Adipocyte (in vitro differentiated cells): ENCODE measurements around the gene PFKM.
A peak's percentile ranks its signal among the peaks of the same experiment; 100 is the strongest.

Experiments
- DNase-seq: peaks from one replicate; pipeline ENCODE4 v3.0.0-alpha.2; 2015; ENCODE audit warnings: low read depth
- H3K27me3 ChIP-seq: replicated peaks from 2 replicates; pipeline ENCODE4 v1.7.0; 2013; ENCODE audit warnings: mild to moderate bottlenecking, low read length, moderate library complexity; ENCODE audit not compliant: control insufficient read depth, insufficient read depth
- H3K36me3 ChIP-seq: 2 replicates; pipeline ENCODE4 v1.7.0; 2013; ENCODE audit warnings: low read length, mild to moderate bottlenecking, moderate library complexity; ENCODE audit not compliant: control insufficient read depth, insufficient read depth, severe bottlenecking
- H3K4me1 ChIP-seq: 2 replicates; pipeline ENCODE4 v1.7.0; 2013; ENCODE audit warnings: mild to moderate bottlenecking, low read length, moderate library complexity; ENCODE audit not compliant: control insufficient read depth, insufficient read depth
- H3K4me3 ChIP-seq: 2 replicates; pipeline ENCODE4 v1.7.0; 2013; ENCODE audit warnings: mild to moderate bottlenecking, low read length, moderate library complexity
- H3K9ac ChIP-seq: 2 replicates; pipeline ENCODE4 v1.7.0; 2013; ENCODE audit warnings: mild to moderate bottlenecking, low read length, moderate library complexity
- H3K9me3 ChIP-seq: 2 replicates; pipeline ENCODE4 v1.7.0; 2013; ENCODE audit warnings: mild to moderate bottlenecking, low read length, moderate library complexity; ENCODE audit not compliant: control insufficient read depth

PFKM gene

DNA sequence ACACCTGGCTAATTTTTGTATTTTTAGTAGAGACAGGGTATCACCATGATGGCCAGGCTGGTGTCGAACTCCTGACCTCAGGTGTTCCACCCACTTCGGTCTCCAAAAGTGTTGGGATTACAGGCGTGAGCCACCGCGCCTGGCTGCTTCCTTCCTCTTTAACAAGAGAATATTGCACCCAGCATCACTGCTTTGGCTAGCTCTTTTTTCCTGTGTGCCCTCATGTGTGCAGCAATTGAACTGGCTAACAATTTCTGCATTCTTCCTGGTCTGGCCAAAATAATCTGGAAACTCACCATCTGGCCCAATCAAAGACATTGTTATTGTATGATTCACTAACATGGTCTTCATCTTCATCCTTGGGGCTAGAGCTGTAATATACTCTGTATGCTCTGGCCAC lies 40.9 kb downstream of the PFKM start:
- DNase-seq = no peak
- Histone ChIP-seq H3K9me3 (no peaks in the 10 kb centered on the region), H3K9ac (no peak overlapping the region), H3K27me3 (peaks cover 5% of the 10 kb centered on the region), H3K36me3 (no peaks in the 10 kb centered on the region), H3K4me3 (no peak overlapping the region), H3K4me1 (peaks cover 34% of the 10 kb centered on the region)

DNA sequence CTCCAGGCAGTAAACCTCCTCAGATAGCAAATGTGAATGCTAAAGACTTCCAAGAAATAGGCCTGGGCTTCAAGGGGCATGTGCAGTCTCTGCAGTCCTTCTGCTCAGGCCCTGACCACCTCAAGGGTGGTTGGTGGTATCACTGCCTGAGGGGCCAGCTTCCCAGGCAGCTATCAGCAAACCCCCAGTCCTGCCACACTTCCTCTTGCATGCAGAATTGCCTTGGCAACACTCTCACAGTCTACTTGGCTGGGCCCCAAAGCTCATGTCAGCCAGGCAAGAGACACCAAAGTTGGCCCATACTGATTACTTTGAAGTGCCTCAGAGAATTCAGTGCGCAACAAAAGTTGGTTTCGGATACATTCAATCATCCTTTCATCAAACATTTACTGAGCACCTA lies 41.6 kb downstream of the PFKM start:
- DNase-seq = no peak
- Histone ChIP-seq H3K9ac (no peak overlapping the region), H3K4me1 (peaks cover 34% of the 10 kb centered on the region), H3K4me3 (no peak overlapping the region), H3K9me3 (no peaks in the 10 kb centered on the region), H3K36me3 (no peaks in the 10 kb centered on the region), H3K27me3 (peaks cover 5% of the 10 kb centered on the region)

DNA sequence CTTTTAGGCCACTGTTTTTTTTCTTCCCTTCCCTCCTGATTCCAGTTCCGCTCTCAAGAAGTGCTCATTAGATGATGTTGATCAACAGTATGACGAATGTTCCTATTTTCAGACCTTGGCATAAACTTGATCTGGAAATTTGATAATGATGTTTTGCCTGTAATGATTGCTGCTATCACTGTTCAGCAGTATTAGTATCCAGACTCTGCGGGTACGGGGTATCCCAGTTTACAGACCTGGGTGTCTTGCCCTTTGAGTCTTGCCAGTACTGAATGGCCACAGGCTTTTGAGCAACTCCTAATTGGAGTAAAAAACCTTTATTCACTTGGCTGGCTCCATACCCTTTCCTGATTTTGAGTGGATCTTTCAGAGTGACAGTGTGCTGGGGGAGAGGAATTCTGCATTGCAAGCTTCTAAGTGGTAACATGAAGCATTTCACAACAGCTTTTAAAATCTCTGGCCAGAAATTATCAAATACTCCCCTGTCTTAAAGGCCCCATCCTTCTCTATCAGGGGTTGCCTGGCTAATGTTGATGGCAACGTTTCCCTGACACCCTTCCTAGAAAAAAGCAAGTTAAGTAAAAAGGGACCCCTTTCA lies 44.1 kb downstream of the PFKM start:
- no peak for DNase-seq
- no peak overlapping the region for H3K9ac ChIP-seq
- peaks cover 10% of the 10 kb centered on the region for H3K27me3 ChIP-seq
- no peaks in the 10 kb centered on the region for H3K9me3 ChIP-seq
- H3K36me3 ChIP-seq = no peaks in the 10 kb centered on the region
- no peak overlapping the region for H3K4me3 ChIP-seq
- peaks cover 22% of the 10 kb centered on the region for H3K4me1 ChIP-seq

DNA sequence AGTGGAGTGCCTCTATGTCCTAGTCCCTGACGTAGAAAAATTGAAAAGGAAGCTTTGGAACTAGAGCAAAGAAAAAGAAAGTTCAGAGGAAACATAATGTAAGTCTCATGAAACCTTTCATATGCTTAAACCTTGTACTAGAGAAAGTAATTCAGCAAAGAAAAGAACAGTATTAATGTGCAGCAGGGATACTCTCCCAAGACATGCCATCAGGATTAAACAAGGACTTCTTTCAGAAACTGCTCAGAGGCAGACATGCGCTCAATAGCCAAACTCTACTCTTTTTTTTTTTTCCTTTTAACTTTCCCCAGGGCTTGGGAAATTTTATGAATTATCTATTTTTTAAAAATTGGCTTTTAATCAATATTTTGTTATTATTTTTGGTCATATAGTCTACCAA lies 45.3 kb downstream of the PFKM start:
- Histone ChIP-seq H3K27me3 (peaks cover 10% of the 10 kb centered on the region), H3K4me3 (no peak overlapping the region)

DNA sequence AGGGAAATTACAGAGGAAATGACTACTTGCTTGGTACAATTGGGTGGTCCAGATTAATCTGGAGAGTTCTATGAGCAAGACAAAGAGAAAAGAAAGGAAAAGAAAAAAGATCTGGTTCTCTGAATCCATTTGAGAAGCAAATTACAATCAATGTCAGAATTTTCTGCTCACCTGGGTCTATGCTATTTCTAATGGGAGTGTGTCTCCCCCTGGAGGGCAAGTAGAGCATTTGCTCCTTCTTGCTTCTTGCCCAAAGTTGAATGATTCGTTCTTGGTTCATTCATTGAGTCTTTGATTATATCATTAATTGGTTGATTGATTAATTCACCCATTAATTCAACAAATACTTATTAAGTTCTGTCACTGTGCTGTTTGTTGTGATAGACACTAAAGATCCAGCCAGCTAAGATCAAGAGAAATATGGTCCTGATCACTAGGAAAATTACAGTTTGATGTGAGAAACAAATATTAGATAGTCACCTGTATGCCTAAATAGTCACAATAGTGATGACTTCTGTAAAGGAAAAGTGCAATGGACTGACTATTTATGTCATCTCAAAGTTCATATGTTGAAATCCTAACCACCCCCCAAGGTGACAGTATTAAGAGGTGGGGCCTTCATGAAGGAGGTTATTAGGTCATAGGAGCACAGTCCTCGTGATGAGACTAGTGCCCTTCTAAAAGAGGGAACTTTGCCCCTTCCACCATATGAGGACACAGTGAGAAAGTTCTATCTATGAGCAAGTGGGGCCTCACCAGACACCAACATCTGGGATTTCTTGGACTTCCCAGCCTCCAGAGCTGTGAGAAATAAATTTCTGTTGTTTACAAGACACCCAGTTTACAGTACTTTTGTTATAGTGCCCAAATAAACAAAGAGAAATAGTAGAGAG lies 46.2 kb downstream of the PFKM start:
- H3K4me3 ChIP-seq = no peak overlapping the region
- H3K9ac ChIP-seq = no peak overlapping the region
- peaks cover 16% of the 10 kb centered on the region for H3K4me1 ChIP-seq
- H3K27me3 ChIP-seq = peaks cover 10% of the 10 kb centered on the region
- DNase-seq = peak; percentile 81
- H3K36me3 ChIP-seq = no peaks in the 10 kb centered on the region
- no peaks in the 10 kb centered on the region for H3K9me3 ChIP-seq

More for the DNA sequence above, 45.3 kb downstream of the PFKM start:
- no peak for DNase-seq
- Histone ChIP-seq H3K9me3 (no peaks in the 10 kb centered on the region), H3K36me3 (no peaks in the 10 kb centered on the region), H3K4me1 (peaks cover 22% of the 10 kb centered on the region), H3K9ac (no peak overlapping the region)

DNA sequence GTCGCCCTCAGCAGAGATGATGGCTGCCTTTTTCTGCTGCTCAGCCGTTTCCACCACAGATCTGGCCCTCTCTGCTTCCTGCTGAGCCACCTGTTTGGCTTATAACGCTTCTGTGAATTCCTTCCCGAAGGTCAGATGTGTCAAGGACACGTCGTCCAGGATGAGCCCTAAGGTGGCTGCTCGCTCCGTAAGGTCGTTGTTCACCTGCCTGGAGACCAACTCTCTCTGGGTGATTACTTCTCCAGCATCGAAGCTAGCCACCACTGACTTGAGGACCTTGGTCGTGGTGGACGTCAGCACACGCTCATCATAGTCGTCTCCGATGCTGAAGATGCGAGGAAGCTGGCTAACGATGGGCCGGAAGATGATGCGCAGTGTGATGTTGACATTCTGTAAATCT lies 49.8 kb downstream of the PFKM start:
- H3K4me3 ChIP-seq = no peak overlapping the region
- H3K9ac ChIP-seq = no peak overlapping the region
- H3K27me3 ChIP-seq = peaks cover 5% of the 10 kb centered on the region
- no peaks in the 10 kb centered on the region for H3K9me3 ChIP-seq
- DNase-seq = no peak
- H3K4me1 ChIP-seq = no peaks in the 10 kb centered on the region
- no peaks in the 10 kb centered on the region for H3K36me3 ChIP-seq

DNA sequence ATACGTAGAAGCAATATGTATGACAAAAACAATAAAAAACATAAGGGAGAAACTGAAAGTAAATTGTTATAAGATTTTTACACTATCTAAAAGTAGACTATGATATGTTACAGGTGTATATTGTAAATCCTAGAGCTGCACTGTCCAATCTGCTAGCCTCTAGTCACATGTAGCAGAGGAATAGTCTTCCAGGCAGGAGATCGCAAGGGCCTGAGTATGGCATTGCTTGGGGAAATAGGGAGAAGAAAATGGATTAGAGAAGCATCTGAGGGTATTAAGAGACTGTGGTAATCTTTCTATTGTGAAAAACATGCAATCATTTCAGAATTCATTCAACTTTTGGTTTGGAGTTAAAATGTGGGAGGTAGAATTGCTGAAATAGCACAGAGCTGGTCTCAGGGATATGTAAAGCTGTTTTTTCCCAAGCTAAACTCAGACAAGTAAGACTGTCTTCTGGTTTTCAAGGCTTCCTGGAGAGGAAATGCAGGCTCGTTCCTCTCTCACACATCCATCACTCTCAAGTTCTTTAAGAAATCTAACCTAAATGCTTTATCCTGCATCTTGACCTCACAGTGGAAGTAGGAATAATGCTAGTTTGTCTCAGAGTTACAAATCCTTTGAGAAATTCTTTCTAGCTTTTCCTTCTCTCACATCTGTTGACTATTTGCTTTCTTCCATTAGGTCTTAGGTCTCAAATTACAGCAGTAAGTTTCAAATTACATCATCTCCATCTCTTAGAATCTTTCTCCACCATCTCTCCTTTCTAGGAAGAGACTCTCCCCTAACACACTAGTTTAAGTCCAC lies 56.7 kb downstream of the PFKM start:
- peak; percentile 64 for DNase-seq
- H3K36me3 ChIP-seq = no peaks in the 10 kb centered on the region
- peaks cover 26% of the 10 kb centered on the region for H3K27me3 ChIP-seq
- no peak overlapping the region for H3K4me3 ChIP-seq
- H3K9ac ChIP-seq = no peak overlapping the region
- peaks cover 8% of the 10 kb centered on the region for H3K4me1 ChIP-seq
- H3K9me3 ChIP-seq = no peaks in the 10 kb centered on the region

DNA sequence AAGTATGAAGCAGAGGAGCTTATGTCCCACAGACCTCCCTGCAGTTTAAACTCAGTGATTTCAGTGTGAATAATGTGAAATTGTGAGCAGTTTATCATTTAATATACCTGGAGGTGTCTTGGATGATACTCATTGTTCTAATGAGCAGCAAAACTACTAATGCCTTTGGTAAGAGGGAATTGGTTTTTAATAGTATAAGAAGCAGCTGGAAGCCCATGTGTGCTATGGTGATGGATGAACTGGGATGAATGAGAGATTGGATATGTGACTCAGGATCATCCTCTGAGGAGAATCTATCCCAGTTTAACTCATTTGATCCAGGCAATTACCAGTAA lies 57.2 kb downstream of the PFKM start:
- peaks cover 10% of the 10 kb centered on the region for H3K4me1 ChIP-seq
- H3K9ac ChIP-seq = no peak overlapping the region
- no peaks in the 10 kb centered on the region for H3K36me3 ChIP-seq
- H3K9me3 ChIP-seq = no peaks in the 10 kb centered on the region
- no peak for DNase-seq
- H3K27me3 ChIP-seq = peaks cover 27% of the 10 kb centered on the region
- no peak overlapping the region for H3K4me3 ChIP-seq

DNA sequence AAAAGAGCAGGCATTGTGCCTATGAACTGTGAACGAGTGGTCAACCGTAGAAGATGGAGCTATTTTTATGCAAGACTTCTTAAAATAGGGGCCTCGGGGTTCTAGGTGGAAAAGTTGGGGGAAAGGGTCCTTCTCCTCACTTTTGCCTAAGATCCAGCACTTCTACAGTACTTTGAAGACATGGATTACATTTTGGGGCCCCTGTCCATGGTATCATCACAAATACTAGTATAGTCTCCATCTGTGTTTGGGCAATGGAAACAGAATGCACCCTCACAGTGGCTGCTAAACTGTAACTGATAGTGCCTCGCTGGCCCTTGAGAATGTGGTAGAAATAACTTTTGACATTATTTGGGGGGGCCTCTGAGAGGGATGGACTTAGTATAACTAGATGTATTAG lies 58.8 kb downstream of the PFKM start:
- Histone ChIP-seq H3K4me1 (peaks cover 17% of the 10 kb centered on the region), H3K9me3 (no peaks in the 10 kb centered on the region), H3K36me3 (no peaks in the 10 kb centered on the region), H3K4me3 (no peak overlapping the region), H3K27me3 (peaks cover 30% of the 10 kb centered on the region), H3K9ac (no peak overlapping the region)
- DNase-seq = no peak

DNA sequence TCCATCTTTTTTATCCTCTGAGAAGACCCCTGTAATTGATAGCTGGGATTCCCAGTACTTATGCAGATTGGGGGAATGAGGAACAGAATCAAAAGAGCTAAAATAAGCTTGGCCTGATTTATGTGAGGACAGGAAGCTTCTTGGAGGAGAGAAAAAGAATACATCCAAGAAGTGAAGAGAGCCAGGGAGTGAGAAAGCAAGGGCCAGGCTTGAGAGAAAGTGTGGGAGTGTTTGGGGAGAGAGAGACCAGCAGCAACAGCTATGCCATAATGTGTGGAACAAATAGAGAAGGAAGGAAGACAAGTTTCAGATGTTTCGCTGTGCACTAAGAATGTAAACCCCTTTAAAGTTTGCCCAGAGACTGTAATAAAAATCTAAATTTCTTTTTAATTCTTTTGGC lies 60.3 kb downstream of the PFKM start:
- no peaks in the 10 kb centered on the region for H3K36me3 ChIP-seq
- H3K4me1 ChIP-seq = peaks cover 17% of the 10 kb centered on the region
- no peaks in the 10 kb centered on the region for H3K9me3 ChIP-seq
- H3K9ac ChIP-seq = no peak overlapping the region
- H3K4me3 ChIP-seq = no peak overlapping the region
- no peak for DNase-seq
- peaks cover 30% of the 10 kb centered on the region for H3K27me3 ChIP-seq

DNA sequence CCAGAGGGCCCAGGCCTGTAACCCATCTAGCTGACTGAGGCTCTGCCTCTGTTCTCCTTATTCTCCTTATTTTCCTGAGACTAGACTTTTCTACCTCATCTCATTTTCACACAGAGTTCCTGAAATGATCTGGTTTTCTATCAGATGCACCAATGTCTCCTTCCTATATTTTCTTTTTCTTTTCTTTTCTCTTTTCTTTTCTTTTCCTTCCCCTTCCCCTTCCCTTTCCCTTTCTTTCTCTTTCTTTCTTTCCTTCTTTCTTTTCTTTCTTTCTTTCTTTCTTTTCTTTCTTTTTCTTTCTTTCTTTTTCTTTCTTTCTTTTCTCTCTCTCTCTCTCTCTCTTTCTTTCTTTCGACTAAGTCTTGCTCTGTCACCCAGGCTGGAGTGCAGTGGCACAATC lies 61.3 kb downstream of the PFKM start:
- Histone ChIP-seq H3K9me3 (no peaks in the 10 kb centered on the region), H3K36me3 (no peaks in the 10 kb centered on the region), H3K27me3 (peaks cover 30% of the 10 kb centered on the region), H3K4me1 (peaks cover 20% of the 10 kb centered on the region), H3K4me3 (no peak overlapping the region), H3K9ac (no peak overlapping the region)
- no peak for DNase-seq
